HG03439 (cell line): ENCODE results near the gene TRIM29.
"Not testable (repeated sequence)": the region's sequence is repeated elsewhere in the genome, so short reads cannot be mapped to it uniquely, and the experiment has no call there.

Experiments
- ATAC-seq: cut with Tn5 transposase; IDR thresholded peaks from one replicate; pipeline ENCODE4 v1.9.1; 2021; ENCODE audit warnings: mild to moderate bottlenecking, moderate library complexity; ENCODE audit not compliant: unreplicated experiment

The TRIM29 gene, protein sequence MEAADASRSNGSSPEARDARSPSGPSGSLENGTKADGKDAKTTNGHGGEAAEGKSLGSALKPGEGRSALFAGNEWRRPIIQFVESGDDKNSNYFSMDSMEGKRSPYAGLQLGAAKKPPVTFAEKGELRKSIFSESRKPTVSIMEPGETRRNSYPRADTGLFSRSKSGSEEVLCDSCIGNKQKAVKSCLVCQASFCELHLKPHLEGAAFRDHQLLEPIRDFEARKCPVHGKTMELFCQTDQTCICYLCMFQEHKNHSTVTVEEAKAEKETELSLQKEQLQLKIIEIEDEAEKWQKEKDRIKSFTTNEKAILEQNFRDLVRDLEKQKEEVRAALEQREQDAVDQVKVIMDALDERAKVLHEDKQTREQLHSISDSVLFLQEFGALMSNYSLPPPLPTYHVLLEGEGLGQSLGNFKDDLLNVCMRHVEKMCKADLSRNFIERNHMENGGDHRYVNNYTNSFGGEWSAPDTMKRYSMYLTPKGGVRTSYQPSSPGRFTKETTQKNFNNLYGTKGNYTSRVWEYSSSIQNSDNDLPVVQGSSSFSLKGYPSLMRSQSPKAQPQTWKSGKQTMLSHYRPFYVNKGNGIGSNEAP

DNA sequence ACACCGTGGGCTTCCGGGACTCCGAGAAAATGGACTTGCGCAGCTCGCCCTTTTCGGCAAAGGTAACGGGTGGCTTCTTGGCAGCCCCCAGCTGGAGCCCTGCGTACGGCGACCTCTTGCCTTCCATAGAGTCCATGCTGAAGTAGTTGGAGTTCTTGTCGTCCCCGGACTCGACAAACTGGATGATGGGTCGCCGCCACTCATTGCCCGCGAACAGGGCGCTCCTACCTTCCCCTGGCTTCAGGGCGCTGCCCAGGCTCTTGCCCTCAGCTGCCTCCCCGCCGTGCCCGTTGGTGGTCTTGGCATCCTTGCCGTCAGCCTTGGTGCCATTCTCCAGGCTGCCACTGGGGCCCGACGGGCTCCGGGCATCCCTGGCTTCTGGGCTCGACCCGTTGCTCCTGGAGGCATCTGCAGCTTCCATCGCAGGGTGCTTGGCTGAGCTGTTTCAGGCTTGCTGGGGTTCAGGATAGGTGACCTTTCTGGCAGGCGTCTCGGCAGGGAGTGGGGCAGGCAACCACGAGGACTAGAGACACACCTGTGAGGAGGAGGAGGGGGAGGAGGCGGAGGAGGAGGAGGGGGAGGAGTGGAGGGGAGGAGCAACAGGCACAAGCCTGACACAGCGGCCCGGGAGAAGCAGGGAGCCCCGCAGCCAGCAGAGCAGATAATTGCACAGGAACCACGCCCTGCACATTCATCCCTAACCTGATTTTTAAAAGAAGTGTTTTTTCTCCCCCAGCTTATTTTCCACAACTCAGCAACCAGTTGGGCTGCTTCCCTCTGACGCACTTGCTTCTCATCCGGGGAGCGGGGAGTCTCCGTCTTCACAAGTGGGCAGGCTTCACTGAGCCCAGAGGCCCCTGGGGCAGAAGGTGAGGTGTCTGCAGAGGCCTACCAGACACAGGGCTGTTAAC is at the start of gene TRIM29:
TRIM29 (minus strand) TSS at position 503 of the 911 bp plus-strand sequence; CDS start at position 421, 82 bp downstream.
- ATAC-seq = no peak

DNA sequence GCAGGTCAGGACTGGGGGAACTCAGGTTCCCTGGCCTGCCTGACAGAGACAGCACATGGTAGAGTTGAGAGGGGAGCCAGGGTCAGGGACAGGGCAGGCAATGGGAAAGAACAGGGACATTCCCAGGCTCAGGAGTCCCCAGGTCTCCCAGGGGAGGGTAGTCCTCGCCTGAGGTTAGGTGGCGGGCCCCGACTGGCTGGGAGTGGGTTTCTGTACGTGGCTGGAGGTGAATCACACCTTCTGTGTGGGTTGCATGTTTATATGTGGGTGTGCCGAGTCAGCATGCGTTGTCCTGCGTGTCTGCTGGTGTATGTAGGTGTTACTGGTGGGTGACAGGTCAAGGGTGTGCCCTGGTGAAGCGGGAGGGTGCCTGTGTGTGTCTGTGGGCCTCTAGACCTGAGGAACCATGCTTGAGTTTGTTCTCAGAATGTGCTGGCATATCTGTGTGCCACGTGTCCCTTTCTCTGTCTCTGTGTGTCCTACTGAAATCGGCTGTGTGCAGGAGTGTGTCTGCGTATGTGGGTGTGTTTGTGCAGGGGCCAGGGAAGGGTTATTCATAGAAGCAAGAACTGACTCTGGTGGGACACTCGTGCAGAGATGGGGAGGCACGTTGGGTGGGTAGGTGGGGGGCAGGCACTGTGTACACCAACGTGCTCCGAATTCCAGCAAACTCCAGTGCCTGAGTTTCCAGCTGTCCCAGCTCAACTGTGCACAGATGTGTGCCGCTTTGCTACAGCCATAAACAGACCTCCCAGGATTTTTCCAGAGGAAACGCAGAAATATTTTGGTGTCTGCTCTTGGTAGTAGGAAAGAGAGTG is 49.1 kb upstream of the TRIM29 start:
- ATAC-seq = peak; percentile 55

GRCh38 chr11:120186456-120186773 is 48.5 kb upstream of the TRIM29 start:
- ATAC-seq = no peak

- ATAC-seq = no peak
Measured at GRCh38 chr11:120185706-120186455, 48.0 kb upstream of the TRIM29 start.

DNA sequence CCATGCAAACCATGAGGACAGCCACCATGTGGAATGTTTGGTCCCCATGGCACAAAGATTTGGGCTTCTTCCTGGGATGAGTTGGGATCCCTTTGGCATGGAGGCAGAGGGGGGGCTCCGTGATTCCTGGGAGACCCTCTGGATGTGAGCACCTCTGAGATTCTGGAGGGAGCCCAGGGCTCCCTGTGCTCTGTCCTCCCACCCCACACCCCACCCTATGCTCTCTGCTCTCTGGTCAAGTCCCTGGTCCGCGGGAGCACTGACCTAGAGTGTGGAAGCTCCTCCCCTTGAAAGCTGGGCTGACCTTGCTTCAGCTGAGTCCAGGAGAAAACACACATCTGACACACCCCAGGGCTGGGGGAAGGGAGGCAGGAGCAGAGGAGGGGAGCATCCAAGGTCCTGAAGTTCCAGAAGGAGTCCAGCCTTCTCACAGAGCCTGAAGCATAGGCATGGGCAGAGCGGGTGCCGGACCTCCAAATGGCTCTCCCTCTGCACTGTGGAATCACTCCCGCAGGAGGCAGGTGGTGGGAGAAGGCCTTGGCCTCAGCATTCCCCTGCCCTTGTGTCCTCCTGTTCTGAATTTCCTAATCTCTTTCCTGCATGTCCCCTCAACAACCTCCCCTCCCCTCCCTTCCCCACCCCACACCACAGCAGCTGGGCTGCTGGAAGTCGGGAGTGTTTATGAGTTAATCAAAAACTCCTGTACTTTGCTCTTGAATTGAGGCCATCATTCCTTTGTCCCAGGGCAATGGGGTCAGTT is 47.2 kb upstream of the TRIM29 start:
- ATAC-seq = no peak

- no peak for ATAC-seq
Measured at GRCh38 chr11:120184371-120184945, 46.5 kb upstream of the TRIM29 start.

GRCh38 chr11:120183701-120184141 is 45.8 kb upstream of the TRIM29 start:
- ATAC-seq = no peak

GRCh38 chr11:120182790-120183491 is 45.0 kb upstream of the TRIM29 start:
- ATAC-seq = no peak

- ATAC-seq = no peak
Measured at GRCh38 chr11:120182372-120182771, 44.5 kb upstream of the TRIM29 start.

- no peak for ATAC-seq
Measured at GRCh38 chr11:120181376-120181975, 43.6 kb upstream of the TRIM29 start.

GRCh38 chr11:120180551-120181232 is 42.8 kb upstream of the TRIM29 start:
- ATAC-seq = no peak

- ATAC-seq = not testable (repeated sequence)
Measured at GRCh38 chr11:120180063-120180462, 42.1 kb upstream of the TRIM29 start.

DNA sequence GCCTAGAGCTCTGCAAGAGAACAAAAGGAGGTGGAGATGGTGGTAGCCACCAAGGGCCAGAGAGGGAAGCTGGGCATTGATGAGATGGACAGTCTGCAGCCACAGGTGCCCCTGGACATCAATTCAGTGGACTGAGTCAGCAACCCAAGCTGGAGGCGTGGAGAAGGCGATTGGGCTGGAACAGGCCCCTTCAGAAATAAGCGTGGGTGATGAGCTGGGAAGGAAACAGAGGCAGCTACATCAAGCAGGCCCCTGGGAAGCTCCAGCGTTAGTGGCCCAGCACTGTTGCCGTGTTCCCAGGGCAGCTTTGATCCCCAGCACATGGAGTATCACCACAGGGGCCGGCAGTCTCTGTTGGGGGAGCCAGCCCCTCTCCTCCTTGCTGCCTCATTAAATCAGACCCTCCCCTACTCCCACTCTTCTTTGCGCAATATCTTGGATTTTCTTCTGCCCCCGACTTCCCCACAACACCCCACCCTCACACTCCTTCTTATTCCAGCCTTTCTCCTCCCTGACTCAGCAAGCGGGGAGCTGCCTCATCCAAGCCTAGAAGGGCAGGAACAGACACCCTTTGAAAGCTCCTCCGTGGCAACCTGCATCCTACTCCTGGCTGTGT is 41.3 kb upstream of the TRIM29 start:
- ATAC-seq = no peak

DNA sequence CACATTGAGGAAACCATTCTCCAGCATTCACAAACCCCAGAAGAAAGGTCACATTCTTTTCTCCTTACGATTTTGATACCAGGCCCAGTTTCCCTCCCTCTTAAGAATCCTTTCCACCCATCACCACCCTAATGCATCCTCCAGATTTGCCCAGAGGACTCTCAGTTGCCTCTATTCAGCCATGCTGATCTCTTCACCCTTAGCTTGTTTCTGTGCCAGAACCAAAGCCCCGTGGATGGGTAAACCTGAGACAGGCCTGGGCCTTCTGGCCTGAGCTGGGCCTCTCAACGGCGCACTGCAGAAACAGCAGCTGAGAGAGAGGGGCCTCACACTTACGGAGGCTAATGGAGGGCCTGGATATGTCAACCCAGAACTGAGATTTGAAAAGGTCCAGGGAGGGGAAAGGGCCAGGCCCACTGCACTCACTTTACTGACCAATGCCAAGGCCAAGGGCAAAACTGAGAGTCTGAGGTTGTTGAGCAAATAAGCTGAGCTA is 40.7 kb upstream of the TRIM29 start:
- no peak for ATAC-seq

- no peak for ATAC-seq
Measured at GRCh38 chr11:120174866-120175265, 37.0 kb upstream of the TRIM29 start.

GRCh38 chr11:120173807-120174206 is 35.9 kb upstream of the TRIM29 start:
- no peak for ATAC-seq
